Measurements from ENCODE around the gene RNMT.

Gene RNMT

GRCh38 chr18:13758622-13759021 is 32.1 kb downstream of the RNMT start:
- Mint-ChIP-seq H3K27ac (no peak overlapping the region), H3K27me3 (no peaks in the 10 kb centered on the region), H3K9me3 (peaks cover 5% of the 10 kb centered on the region), H3K4me3 (no peak overlapping the region), H3K36me3 (ENCODE audit: low read depth) (peaks cover 92% of the 10 kb centered on the region), H3K4me1 (ENCODE audit: low read depth) (peaks cover 10% of the 10 kb centered on the region)
- intact Hi-C loops (cut with micrococcal nuclease): no loop called here

GRCh38 chr18:13760047-13760446 is 33.6 kb downstream of the RNMT start:
- intact Hi-C loops (cut with micrococcal nuclease): no loop called here
- H3K27ac Mint-ChIP-seq: no peak overlapping the region

DNA sequence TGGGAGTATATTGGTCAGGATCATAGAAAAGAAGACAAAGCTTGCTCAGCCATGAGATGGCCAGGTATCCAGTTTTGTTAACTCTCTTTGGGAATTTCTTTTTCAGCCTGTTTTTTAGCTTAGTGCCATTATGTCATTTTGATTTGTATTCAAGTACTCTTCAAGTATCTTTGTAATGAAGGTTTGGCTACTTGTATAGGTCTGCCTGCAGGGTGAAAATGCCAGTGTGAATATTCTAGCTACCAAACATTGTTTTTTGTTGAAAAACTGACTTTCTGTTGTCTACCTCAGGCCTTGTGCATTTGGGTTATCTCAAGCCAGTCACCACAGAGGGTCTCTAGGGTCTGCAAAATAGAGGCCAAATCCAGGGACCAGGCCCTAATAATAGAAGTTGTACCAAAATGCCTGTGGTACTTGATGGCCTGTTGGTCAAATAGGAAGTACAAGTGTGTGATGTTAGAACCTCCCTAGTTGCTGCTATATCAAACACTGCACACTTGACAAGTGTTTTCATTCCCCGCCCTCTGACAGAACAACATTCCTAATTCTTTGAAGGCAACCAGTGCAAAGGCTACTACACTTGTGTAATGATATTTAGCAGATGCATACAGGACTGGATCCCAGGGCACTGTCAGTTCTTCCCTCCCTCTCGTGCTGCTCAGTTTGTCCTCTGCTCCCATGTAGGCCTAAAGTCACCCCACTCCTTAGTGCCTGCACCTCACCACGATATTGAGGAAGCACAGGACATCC is 36.4 kb downstream of the RNMT start:
- Mint-ChIP-seq H3K27ac (no peak overlapping the region), H3K4me3 (no peak overlapping the region), H3K9me3 (peaks cover 47% of the 10 kb centered on the region), H3K27me3 (no peaks in the 10 kb centered on the region), H3K4me1 (ENCODE audit: low read depth) (peaks cover 10% of the 10 kb centered on the region), H3K36me3 (ENCODE audit: low read depth) (peaks cover 80% of the 10 kb centered on the region)
- intact Hi-C loops (cut with micrococcal nuclease): no loop called here

More at GRCh38 chr18:13760047-13760446, 33.6 kb downstream of the RNMT start:
- H3K9me3 Mint-ChIP-seq: peaks cover 19% of the 10 kb centered on the region
- peaks cover 10% of the 10 kb centered on the region for H3K4me1 Mint-ChIP-seq (ENCODE audit: low read depth)
- H3K36me3 Mint-ChIP-seq (ENCODE audit: low read depth): peaks cover 92% of the 10 kb centered on the region
- no peak overlapping the region for H3K4me3 Mint-ChIP-seq
- H3K27me3 Mint-ChIP-seq: no peaks in the 10 kb centered on the region

DNA sequence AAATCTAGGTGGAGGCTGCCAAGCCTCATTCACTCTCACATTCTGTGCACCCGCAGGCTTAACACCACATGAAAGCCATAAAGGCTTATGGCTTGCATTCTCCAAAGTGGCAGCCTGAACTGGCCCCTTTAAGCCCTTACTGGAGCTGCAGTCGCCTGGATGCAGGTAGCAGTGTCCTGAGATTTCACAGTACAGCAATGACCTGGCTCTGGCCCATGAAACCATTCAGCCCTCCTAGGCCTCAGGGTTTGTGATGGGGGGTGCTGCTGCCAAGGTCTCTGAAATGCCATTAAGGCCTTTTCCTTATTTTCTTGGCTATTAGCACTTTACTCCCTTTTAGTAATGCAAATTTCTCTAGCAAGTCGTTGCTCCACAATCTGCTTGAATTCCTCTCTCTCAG is 48.6 kb downstream of the RNMT start:
- no peak overlapping the region for H3K4me3 Mint-ChIP-seq
- intact Hi-C loops (cut with micrococcal nuclease): no loop called here

GRCh38 chr18:13791181-13791580 is 64.7 kb downstream of the RNMT start:
- Mint-ChIP-seq H3K27me3 (peaks cover 14% of the 10 kb centered on the region), H3K9me3 (no peaks in the 10 kb centered on the region), H3K4me1 (ENCODE audit: low read depth) (no peaks in the 10 kb centered on the region), H3K36me3 (ENCODE audit: low read depth) (no peaks in the 10 kb centered on the region), H3K27ac (no peak overlapping the region), H3K4me3 (no peak overlapping the region)
- intact Hi-C loops (cut with micrococcal nuclease): no loop called here

More for the DNA sequence above, 48.6 kb downstream of the RNMT start:
- H3K27me3 Mint-ChIP-seq: peaks cover 5% of the 10 kb centered on the region
- H3K27ac Mint-ChIP-seq: no peak overlapping the region
- H3K9me3 Mint-ChIP-seq: peaks cover 9% of the 10 kb centered on the region
- H3K4me1 Mint-ChIP-seq (ENCODE audit: low read depth): no peaks in the 10 kb centered on the region
- H3K36me3 Mint-ChIP-seq (ENCODE audit: low read depth): no peaks in the 10 kb centered on the region

GRCh38 chr18:13793819-13794218 is 67.3 kb downstream of the RNMT start:
- intact Hi-C loops (cut with micrococcal nuclease): no loop called here
- Mint-ChIP-seq H3K36me3 (ENCODE audit: low read depth) (no peaks in the 10 kb centered on the region), H3K27ac (no peak overlapping the region), H3K27me3 (peaks cover 20% of the 10 kb centered on the region), H3K9me3 (no peaks in the 10 kb centered on the region), H3K4me1 (ENCODE audit: low read depth) (no peaks in the 10 kb centered on the region), H3K4me3 (no peak overlapping the region)

DNA sequence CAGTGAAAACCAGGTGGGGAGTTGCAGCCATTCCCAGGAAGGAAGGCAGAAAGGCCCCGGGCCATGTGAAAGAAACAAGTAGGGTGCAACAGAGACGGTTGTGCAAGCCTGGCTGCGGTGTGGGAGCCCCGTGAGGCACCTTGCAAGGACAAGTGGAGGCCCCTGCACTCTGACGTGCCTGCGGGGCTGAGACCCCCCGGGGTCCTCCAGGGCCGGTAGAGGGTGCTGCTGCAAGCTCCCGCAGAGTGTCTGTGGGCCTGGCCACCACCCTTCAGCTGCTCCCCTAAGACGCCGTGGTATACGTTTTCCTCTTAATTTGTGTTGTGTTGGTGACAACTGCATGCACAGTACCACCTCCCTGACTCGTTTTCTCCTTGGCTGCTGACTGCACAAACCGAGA is 70.0 kb downstream of the RNMT start:
- Mint-ChIP-seq H3K4me3 (no peak overlapping the region), H3K27ac (no peak overlapping the region), H3K4me1 (ENCODE audit: low read depth) (peaks cover 11% of the 10 kb centered on the region), H3K9me3 (no peaks in the 10 kb centered on the region), H3K36me3 (ENCODE audit: low read depth) (no peaks in the 10 kb centered on the region), H3K27me3 (peaks cover 37% of the 10 kb centered on the region)
- intact Hi-C loops (cut with micrococcal nuclease): no loop called here

GRCh38 chr18:13797157-13797611 is 70.7 kb downstream of the RNMT start:
- Mint-ChIP-seq H3K4me1 (ENCODE audit: low read depth) (peaks cover 11% of the 10 kb centered on the region), H3K27me3 (peaks cover 40% of the 10 kb centered on the region), H3K27ac (no peak overlapping the region), H3K9me3 (no peaks in the 10 kb centered on the region), H3K4me3 (no peak overlapping the region), H3K36me3 (ENCODE audit: low read depth) (no peaks in the 10 kb centered on the region)
- intact Hi-C loops (cut with micrococcal nuclease): no loop called here

DNA sequence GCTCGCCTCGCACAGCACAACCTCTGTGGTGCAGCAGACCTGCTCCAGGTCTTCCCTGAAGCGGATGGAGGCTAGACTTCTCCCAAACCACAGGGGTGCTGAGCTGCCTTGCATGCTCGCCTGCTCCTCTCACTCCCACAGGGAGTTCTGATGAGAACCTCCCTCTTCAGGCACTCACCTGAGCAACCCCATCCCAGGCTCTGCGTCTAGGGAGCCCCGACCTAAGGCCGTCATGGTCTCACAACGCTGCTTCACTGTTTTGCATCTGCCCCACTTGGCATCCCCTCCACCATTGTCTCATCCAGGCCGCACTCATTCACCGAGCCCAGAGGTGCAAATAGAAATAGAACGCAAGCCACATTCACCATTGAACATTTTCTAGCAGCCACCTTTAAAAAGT is 72.9 kb downstream of the RNMT start:
- no peak overlapping the region for H3K4me3 Mint-ChIP-seq
- intact Hi-C loops (cut with micrococcal nuclease): no loop called here
- H3K36me3 Mint-ChIP-seq (ENCODE audit: low read depth): no peaks in the 10 kb centered on the region
- H3K4me1 Mint-ChIP-seq (ENCODE audit: low read depth): peaks cover 11% of the 10 kb centered on the region
- H3K27ac Mint-ChIP-seq: no peak overlapping the region
- H3K9me3 Mint-ChIP-seq: no peaks in the 10 kb centered on the region
- peaks cover 54% of the 10 kb centered on the region for H3K27me3 Mint-ChIP-seq

DNA sequence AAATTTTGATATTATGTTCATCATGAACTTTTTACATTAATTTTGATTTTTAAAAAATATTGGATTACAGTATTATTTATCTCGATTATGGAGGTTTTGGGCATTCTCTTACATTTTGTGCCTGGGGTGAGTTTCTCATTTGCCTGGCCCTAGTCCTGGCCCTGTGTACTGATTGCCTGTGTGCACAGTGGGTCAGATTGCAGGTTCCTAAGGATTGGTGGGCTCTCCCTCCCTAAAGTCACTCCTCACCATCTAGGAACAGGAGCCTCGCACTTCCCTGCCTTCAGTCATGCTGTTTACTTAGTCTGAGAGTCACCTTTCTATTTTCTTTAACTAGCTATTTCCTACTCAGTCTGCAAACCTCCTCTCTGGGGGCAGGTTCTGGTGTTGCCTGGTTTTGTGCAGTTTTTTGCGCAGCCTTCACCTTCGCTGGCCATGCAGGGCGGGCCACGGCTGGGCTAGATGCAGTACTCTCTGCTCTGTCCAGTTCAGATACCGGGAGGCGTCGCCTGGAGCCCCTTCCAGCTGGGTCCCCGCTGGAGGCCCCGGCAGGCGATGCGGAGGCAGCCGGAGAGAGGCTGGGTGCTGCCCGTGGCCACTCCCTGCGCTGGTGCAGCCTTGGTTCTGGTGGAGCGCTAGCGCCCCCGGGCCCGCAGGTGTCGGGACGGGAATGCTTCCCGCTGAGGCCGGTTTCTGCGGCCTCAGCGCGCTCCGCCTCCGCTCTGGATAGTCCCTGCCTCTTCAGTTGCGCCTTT is 74.2 kb downstream of the RNMT start:
- Mint-ChIP-seq H3K27me3 (peaks cover 62% of the 10 kb centered on the region), H3K27ac (no peak overlapping the region)
- intact Hi-C loops (cut with micrococcal nuclease): no loop called here

DNA sequence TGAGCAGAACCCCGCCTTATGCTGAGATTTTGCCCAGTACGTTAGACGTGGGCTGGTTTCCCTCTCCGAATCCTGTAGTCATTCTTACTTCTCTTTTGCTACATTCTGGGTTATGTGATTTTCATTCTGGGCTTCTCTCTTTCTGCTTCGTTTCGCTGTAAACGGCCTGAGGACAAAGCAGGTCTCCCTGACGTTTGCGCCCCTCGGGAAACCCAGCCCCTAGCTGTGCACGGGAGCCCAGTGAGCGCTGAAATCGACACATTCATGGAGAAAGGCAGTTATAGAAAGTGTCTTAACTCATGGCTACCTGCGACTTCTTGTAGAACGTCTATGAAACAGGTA is 74.8 kb downstream of the RNMT start:
- Mint-ChIP-seq H3K36me3 (ENCODE audit: low read depth) (no peaks in the 10 kb centered on the region), H3K4me1 (ENCODE audit: low read depth) (peaks cover 11% of the 10 kb centered on the region), H3K4me3 (peak overlapping the region; percentile 48), H3K9me3 (no peaks in the 10 kb centered on the region), H3K27ac (no peak overlapping the region), H3K27me3 (peaks cover 66% of the 10 kb centered on the region)
- intact Hi-C loops (cut with micrococcal nuclease): no loop called here

More for the DNA sequence above, 74.2 kb downstream of the RNMT start:
- peak overlapping the region; percentile 48 for H3K4me3 Mint-ChIP-seq
- no peaks in the 10 kb centered on the region for H3K9me3 Mint-ChIP-seq
- H3K4me1 Mint-ChIP-seq (ENCODE audit: low read depth): peaks cover 11% of the 10 kb centered on the region
- no peaks in the 10 kb centered on the region for H3K36me3 Mint-ChIP-seq (ENCODE audit: low read depth)

DNA sequence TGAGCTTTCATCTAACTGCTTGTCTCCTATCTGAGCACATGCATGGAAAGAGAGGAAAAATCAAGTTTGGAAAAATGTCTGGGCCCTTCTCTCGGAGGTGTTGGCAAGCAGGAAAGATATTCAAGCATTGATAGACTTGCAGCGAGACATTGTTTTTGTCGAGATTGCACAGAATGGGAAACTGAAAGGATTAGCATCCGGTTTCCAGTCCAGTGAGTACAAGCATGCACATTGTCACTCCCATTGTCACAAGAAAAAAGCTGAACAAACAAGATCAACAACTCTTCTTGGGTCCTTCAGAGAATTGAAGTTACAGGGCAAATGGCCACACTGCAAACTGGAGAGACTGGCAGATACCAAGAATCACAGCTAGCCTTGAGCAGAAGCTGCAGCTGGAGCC is 77.8 kb downstream of the RNMT start:
- Mint-ChIP-seq H3K4me1 (ENCODE audit: low read depth) (peaks cover 11% of the 10 kb centered on the region), H3K9me3 (no peaks in the 10 kb centered on the region), H3K4me3 (no peak overlapping the region), H3K27ac (no peak overlapping the region), H3K36me3 (ENCODE audit: low read depth) (no peaks in the 10 kb centered on the region), H3K27me3 (peaks cover 53% of the 10 kb centered on the region)
- intact Hi-C loops (cut with micrococcal nuclease): no loop called here

DNA sequence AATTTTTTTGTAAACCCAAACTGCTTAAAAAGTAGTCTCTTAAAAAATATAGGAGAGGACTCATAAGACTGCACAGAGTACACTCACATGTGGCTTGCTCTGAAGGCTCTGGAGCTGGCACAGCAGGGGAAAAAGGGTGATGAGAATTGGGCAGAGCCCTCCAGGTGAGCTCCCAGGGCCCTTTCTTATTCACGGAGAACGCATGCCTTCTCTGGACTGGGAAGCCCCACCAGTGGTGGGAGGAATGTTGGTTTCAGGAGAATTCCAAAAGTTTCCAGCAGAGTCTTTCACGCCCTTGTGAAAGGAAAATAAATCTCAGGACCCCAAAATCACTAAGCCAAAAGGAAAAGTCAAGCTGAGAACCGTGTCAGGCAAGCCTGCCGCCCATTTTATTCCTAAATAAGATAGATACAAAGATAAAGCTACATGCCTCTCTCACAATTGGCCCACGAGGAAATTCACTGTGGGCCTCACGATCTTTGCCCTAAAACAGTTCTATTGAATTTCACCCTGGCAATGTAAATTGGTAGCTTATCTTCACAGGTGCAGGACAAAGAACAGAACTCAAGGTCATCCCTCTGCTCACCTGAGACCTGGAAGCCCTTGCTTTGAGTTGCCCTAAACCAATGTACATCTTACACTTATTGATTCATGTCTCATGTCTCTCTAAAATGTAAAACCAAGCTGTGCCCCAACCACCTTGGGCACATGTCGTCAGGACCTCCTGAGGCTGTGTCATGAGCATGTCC is 82.0 kb downstream of the RNMT start:
- no peaks in the 10 kb centered on the region for H3K9me3 Mint-ChIP-seq
- no peaks in the 10 kb centered on the region for H3K4me1 Mint-ChIP-seq (ENCODE audit: low read depth)
- no peak overlapping the region for H3K27ac Mint-ChIP-seq
- intact Hi-C loops (cut with micrococcal nuclease): no loop called here
- H3K4me3 Mint-ChIP-seq: no peak overlapping the region
- H3K36me3 Mint-ChIP-seq (ENCODE audit: low read depth): no peaks in the 10 kb centered on the region
- H3K27me3 Mint-ChIP-seq: peaks cover 28% of the 10 kb centered on the region

DNA sequence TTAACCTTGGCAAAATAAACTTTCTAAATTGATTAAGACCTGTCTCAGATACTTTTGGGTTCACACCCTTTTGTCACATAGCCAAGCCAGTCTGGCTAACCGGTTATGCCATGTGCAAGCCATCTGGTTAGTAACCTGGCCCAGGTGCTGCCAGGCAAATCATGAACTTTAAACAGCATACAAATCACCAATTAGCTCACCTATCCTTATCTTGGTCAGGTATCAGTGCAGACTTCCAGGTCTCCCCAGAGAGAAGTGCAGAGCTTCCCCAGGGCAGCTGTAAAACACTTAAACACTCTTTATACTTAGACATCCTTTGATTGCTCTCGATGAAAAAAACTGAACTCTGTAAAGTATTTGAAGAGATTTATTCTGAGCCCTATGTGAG is 82.6 kb downstream of the RNMT start:
- Mint-ChIP-seq H3K36me3 (ENCODE audit: low read depth) (no peaks in the 10 kb centered on the region), H3K27me3 (peaks cover 27% of the 10 kb centered on the region), H3K27ac (no peak overlapping the region), H3K4me1 (ENCODE audit: low read depth) (no peaks in the 10 kb centered on the region), H3K9me3 (no peaks in the 10 kb centered on the region), H3K4me3 (no peak overlapping the region)
- intact Hi-C loops (cut with micrococcal nuclease): no loop called here

Data from dendritic cell treated with granulocyte-macrophage colony-stimulating factor and Interleukin-4, amounts not matched to agents 40 ng/mL and 50 ng/mL, for 4 days (primary cell).